ENCODE results near the gene SLC7A5. TPM values are rescaled to one million over a fixed set of nuclear protein-coding genes. Genes with fewer than 3 reads are reported as not detected.
A peak's percentile ranks its signal among the peaks of the same experiment; 100 is the strongest.

Gene SLC7A5
- total and polyA plus RNA-seq, 2 of the 13 experiments (the other 11 are each of a cell fraction or from before 2014, with no cell fraction given), result 79.6 to 155 TPM

DNA sequence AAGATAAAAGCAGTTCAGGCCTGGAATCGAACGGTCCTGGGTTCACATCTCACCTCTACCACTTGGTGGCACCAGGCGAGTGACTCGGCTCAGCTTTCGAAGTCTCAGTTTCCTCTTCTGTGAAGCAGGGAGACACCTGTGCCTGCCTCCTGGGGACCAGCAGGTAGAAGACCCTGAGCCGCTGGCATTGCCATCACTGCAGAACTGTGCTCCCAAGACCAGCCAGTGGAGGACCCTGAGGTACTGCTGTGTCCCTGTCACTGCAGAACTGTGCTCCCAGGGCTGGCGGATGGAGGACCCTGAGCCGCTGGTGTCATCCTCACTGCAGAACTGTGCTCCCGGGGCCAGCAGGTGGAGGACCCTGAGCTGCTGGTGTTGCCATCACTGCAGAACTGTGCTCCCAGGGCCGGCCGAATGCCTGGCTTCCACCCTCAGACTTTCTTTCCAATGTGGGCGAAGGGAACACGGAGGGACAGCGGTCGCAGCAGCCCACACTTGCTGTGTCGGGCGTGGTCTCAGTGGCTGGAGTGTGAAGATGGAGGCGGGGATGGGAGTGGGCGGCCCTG, 8.7 kb upstream of the SLC7A5 start (continued):
- TF ChIP-seq, protein P1, sequence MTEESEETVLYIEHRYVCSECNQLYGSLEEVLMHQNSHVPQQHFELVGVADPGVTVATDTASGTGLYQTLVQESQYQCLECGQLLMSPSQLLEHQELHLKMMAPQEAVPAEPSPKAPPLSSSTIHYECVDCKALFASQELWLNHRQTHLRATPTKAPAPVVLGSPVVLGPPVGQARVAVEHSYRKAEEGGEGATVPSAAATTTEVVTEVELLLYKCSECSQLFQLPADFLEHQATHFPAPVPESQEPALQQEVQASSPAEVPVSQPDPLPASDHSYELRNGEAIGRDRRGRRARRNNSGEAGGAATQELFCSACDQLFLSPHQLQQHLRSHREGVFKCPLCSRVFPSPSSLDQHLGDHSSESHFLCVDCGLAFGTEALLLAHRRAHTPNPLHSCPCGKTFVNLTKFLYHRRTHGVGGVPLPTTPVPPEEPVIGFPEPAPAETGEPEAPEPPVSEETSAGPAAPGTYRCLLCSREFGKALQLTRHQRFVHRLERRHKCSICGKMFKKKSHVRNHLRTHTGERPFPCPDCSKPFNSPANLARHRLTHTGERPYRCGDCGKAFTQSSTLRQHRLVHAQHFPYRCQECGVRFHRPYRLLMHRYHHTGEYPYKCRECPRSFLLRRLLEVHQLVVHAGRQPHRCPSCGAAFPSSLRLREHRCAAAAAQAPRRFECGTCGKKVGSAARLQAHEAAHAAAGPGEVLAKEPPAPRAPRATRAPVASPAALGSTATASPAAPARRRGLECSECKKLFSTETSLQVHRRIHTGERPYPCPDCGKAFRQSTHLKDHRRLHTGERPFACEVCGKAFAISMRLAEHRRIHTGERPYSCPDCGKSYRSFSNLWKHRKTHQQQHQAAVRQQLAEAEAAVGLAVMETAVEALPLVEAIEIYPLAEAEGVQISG (CRISPR knock-in tag; IDR thresholded peaks at IDR 0.05), result no peak
- TF ChIP-seq NFYC (CRISPR knock-in tag; IDR thresholded peaks at IDR 0.05), result no peak
- no peak for TF ChIP-seq ZSCAN30 (CRISPR knock-in tag; IDR thresholded peaks at IDR 0.05)
- no peak for TF ChIP-seq ZNF660 (CRISPR knock-in tag; IDR thresholded peaks at IDR 0.05; ENCODE audit: borderline replicate concordance, low read depth)
- TF ChIP-seq, protein P2, sequence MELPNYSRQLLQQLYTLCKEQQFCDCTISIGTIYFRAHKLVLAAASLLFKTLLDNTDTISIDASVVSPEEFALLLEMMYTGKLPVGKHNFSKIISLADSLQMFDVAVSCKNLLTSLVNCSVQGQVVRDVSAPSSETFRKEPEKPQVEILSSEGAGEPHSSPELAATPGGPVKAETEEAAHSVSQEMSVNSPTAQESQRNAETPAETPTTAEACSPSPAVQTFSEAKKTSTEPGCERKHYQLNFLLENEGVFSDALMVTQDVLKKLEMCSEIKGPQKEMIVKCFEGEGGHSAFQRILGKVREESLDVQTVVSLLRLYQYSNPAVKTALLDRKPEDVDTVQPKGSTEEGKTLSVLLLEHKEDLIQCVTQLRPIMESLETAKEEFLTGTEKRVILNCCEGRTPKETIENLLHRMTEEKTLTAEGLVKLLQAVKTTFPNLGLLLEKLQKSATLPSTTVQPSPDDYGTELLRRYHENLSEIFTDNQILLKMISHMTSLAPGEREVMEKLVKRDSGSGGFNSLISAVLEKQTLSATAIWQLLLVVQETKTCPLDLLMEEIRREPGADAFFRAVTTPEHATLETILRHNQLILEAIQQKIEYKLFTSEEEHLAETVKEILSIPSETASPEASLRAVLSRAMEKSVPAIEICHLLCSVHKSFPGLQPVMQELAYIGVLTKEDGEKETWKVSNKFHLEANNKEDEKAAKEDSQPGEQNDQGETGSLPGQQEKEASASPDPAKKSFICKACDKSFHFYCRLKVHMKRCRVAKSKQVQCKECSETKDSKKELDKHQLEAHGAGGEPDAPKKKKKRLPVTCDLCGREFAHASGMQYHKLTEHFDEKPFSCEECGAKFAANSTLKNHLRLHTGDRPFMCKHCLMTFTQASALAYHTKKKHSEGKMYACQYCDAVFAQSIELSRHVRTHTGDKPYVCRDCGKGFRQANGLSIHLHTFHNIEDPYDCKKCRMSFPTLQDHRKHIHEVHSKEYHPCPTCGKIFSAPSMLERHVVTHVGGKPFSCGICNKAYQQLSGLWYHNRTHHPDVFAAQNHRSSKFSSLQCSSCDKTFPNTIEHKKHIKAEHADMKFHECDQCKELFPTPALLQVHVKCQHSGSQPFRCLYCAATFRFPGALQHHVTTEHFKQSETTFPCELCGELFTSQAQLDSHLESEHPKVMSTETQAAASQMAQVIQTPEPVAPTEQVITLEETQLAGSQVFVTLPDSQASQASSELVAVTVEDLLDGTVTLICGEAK (IDR thresholded peaks at IDR 0.05), result no peak
- TF ChIP-seq, protein P2 (CRISPR knock-in tag; IDR thresholded peaks at IDR 0.05), result no peak
- TF ChIP-seq, protein P3, sequence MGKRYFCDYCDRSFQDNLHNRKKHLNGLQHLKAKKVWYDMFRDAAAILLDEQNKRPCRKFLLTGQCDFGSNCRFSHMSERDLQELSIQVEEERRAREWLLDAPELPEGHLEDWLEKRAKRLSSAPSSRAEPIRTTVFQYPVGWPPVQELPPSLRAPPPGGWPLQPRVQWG (CRISPR knock-in tag; IDR thresholded peaks at IDR 0.05; ENCODE audit: borderline replicate concordance, low read depth), result no peak
- TF ChIP-seq, protein P4, sequence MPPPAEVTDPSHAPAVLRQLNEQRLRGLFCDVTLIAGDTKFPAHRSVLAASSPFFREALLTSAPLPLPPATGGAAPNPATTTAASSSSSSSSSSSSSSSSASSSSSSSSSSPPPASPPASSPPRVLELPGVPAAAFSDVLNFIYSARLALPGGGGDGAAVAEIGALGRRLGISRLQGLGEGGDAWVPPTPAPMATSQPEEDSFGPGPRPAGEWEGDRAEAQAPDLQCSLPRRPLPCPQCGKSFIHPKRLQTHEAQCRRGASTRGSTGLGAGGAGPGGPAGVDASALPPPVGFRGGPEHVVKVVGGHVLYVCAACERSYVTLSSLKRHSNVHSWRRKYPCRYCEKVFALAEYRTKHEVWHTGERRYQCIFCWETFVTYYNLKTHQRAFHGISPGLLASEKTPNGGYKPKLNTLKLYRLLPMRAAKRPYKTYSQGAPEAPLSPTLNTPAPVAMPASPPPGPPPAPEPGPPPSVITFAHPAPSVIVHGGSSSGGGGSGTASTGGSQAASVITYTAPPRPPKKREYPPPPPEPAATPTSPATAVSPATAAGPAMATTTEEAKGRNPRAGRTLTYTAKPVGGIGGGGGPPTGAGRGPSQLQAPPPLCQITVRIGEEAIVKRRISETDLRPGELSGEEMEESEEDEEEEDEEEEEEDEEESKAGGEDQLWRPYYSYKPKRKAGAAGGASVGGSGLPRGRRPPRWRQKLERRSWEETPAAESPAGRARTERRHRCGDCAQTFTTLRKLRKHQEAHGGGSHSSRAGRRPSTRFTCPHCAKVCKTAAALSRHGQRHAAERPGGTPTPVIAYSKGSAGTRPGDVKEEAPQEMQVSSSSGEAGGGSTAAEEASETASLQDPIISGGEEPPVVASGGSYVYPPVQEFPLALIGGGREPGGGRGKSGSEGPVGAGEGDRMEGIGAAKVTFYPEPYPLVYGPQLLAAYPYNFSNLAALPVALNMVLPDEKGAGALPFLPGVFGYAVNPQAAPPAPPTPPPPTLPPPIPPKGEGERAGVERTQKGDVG (CRISPR knock-in tag; IDR thresholded peaks at IDR 0.05; ENCODE audit: borderline replicate concordance), result peak; percentile 26; the same call in 1 of the 2 replicates
- peak; percentile 78; the same call in 1 of the 2 replicates for TF ChIP-seq EEA1 (CRISPR knock-in tag; IDR thresholded peaks at IDR 0.05; ENCODE audit: borderline replicate concordance)
- TF ChIP-seq, protein P5, sequence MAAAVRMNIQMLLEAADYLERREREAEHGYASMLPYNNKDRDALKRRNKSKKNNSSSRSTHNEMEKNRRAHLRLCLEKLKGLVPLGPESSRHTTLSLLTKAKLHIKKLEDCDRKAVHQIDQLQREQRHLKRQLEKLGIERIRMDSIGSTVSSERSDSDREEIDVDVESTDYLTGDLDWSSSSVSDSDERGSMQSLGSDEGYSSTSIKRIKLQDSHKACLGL (CRISPR knock-in tag; IDR thresholded peaks at IDR 0.05), result no peak
- TF ChIP-seq KLF15 (CRISPR knock-in tag; IDR thresholded peaks at IDR 0.05; ENCODE audit: borderline replicate concordance), result no peak
- peak; percentile 44; the same call in 1 of the 2 replicates for TF ChIP-seq SPEN (CRISPR knock-in tag; IDR thresholded peaks at IDR 0.05; ENCODE audit: low read depth)
- TF ChIP-seq FOXA3 (CRISPR knock-in tag; IDR thresholded peaks at IDR 0.05), result no peak
